Daoy (cell line): ENCODE results near the gene NAPEPLD. TPM values are rescaled to one million over a fixed set of nuclear protein-coding genes. Genes with fewer than 3 reads are reported as not detected.
A peak's percentile ranks its signal among the peaks of the same experiment; 100 is the strongest.
"Not testable (repeated sequence)": the region's sequence is repeated elsewhere in the genome, so short reads cannot be mapped to it uniquely, and the experiment has no call there.

ENCODE experiments used
- DNase-seq: peaks from one replicate; pipeline ENCODE4 v3.0.0-alpha.2; 2015; ENCODE audit warnings: low read depth
- total RNA-seq: library from RNA; depleted of rRNA; stranded (reverse); fragments of >200 nt; shearing (Covaris generic); gene quantifications from 2 replicates; pipeline ENCODE4 v1.2.3, GENCODE V29; 2014

NAPEPLD gene
- total RNA-seq, 1 experiment from 2014 or later = 19.1 TPM

DNA sequence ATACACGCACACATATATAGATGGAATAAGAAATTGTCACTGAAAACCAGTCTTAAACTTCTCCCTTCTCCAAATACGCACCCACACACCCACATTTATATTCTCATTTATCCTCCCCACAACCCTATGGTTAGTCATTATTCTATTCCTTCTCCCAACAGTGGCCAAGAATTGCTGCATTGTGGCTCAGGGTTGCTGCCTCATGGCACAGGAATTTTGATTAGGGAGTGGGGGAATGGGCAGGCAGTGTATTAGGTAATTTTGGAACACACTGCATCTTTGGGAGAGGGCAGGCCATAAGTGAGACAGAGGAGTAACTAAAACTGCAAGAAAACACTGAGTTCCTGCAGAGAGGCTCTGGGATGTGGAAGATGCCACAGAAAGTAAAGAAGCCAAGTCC is 35.7 kb downstream of the NAPEPLD start:
- DNase-seq = peak; percentile 99

DNA sequence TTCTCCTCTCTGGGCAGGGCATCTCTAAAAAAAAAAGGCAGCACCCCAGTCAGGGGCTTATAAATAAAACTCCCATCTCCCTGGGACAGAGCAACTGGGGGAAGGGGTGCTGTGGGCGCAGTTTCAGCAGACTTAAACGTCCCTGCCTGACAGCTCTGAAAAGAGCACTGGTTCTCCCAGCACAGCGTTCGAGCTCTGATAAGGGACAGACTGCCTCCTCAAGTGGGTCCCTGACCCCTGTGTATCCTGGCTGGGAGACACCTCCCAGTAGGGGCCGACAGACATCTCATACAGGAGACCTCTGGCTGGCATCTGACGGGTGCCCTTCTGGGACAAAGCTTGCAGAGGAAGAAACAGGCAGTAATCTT is 42.2 kb downstream of the NAPEPLD start:
- not testable (repeated sequence) for DNase-seq

GRCh38 chr7:103106005-103106702 is 42.7 kb downstream of the NAPEPLD start:
- no peak for DNase-seq

DNA sequence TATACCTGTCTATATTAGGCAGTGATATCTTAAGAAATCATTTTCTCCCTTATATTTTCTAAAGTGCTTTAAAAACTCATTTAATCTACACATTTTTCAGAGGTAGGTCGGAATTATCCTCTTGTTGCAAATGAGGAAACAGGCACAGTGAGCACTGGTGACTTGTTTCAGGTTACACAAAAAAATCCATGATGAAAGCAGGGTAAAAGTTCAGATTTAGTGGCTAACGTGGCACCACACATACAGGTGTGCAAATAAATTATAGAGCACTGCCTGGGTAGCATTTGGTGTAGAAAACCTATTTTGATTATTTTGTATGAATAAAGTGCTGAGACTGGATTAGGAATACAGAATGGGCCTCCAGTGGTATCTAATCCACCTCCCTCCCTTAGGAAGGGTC is 47.4 kb downstream of the NAPEPLD start:
- no peak for DNase-seq

GRCh38 chr7:103100348-103100747 is 48.6 kb downstream of the NAPEPLD start:
- DNase-seq = no peak

GRCh38 chr7:103097041-103097440 is 51.9 kb downstream of the NAPEPLD start:
- DNase-seq = no peak

DNA sequence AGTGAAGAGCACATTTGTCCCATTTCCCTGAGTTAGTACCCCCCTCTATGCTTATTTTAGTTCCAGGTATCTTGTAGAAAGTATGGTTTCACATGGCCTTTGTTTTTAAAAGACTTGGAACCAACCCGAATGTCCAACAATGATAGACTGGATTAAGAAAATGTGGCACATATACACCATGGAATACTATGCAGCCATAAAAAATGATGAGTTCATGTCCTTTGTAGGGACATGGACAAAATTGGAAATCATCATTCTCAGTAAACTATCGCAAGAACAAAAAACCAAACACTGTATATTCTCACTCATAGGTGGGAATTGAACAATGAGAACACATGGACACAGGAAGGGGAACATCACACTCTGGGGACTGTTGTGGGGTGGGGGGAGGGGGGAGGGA is 53.3 kb downstream of the NAPEPLD start:
- not testable (repeated sequence) for DNase-seq

DNA sequence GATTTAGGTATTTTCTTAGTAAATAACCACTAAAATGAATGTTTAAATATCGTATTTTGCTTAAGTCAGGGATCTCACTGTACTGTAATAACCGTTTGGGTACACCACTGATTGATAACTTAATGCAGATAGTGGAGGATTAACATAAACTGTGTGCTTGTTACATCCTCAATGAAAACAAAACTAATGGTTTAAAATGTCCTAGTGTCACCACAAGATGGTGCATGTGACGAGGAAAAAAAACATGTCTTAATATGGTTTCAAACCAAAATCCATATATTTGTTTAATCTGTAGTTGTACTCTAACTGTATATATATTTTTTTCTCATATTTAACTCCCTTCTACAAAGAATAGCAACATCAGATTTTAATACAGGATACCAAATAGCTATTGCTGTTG is 54.8 kb downstream of the NAPEPLD start:
- no peak for DNase-seq

DNA sequence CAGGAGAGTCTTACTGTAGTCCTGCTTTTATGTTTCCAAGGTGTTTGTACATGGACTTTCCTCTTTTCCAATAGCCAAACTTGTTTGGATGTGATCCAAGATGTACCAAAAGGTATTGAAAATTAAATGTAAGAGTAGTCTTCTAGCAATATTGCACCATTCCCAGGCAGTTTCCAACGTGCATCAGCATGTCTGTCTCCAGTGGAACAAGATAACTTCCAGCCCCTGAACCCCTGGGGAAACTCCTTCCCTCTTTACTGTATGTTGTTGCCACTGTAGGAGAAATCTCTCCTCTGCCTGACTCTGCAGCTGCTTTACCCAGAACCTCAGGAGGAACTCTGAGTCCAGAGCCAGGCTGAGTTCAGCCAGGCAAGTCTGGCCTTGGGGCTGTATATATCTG is 55.5 kb downstream of the NAPEPLD start:
- DNase-seq = no peak

DNA sequence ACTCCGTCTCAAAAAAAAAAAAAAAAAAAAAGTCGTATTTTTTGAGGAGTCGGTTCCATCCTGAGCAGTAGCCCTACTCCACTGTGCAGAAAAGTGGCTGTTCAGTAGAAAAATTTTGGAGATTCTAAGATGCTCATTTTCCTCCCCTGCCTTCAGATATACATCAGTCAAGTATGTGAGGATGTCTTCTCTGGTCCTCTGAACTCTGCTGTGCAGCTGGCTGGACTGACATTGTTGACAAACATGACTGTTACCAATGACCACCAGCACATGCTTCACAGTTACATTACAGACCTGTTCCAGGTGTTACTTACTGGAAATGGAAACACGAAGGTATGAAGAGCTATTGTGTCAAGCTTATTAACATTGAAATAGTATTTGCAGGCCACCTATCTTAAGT is 56.6 kb downstream of the NAPEPLD start:
- not testable (repeated sequence) for DNase-seq

- DNase-seq = no peak
Observed at GRCh38 chr7:103083210-103083609, 65.7 kb downstream of the NAPEPLD start.

DNA sequence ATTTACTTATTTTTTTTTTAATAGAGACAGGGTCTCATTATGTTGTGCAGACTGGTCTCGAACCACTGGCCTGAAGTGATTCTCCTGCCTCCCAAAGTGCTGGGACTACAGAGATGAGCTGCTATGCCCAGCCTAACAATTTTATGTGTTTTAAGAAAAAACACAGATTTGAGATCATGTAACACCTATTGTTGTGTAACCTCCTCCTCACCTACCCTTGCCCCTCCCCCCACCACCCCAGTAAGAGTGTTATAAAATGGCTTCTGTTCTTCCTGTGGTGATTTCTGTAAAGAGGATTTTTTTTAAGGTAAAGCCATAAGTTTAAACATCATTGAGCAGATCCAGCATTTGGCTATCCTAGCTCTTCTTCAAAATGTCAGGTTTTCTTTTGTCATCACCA is 66.4 kb downstream of the NAPEPLD start:
- no peak for DNase-seq

DNA sequence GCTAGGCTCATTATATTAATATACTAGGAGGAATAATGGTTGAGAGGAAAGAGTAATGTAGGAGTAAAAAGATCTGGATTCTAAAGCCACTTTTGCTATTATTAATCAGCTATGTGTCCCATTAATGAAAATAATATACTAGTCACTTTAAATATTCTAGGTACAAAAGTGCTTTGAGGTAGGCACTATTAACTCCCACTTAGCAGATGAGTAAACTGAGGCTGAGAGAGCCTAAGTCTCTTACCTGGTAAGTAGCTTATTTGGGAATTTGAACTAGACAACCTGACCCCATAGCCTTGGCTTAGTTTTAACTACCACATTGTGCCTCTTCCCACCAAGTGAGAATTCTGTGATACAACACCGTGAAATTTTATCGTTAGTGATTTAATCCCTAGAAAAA is 68.0 kb downstream of the NAPEPLD start:
- DNase-seq = no peak

GRCh38 chr7:103079836-103080235 is 69.1 kb downstream of the NAPEPLD start:
- DNase-seq = no peak

DNA sequence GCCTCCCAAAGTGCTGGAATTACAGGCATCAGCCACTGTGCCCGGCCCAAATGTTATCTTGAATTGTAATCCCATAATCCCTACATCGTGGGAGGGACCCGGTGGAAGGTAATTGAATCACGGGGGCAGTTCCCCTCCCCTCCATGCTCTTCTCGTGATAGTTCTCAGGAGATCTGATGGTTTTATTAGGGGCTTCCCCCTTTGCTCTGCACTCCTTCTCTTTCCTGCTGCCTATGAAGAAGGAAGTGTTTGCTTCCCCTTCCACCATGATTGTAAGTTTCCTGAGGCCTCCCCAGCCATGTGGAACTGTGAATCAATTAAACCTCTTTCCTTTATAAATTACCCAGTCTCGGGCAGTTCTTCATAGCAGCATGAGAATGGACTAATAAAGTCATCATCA is 70.7 kb downstream of the NAPEPLD start:
- DNase-seq = not testable (repeated sequence)

DNA sequence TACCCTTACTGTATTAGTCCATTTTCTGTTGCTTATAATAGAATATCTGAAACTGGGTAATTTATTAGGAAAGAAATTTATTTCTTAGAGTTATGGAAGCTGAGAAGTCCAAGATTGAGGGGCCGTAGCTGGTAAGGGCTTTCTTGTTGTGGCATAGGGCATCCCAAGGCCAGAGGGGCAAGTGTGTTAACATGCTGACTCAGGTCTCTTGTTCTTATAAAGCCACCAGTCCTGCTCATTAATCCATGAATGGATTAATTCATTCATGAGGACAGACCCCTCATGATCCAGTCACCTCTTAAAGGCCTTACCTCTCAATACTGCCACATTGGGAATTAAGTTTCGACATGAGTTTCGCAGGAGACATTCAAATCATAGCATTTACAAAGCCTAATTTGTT is 71.6 kb downstream of the NAPEPLD start:
- no peak for DNase-seq

DNA sequence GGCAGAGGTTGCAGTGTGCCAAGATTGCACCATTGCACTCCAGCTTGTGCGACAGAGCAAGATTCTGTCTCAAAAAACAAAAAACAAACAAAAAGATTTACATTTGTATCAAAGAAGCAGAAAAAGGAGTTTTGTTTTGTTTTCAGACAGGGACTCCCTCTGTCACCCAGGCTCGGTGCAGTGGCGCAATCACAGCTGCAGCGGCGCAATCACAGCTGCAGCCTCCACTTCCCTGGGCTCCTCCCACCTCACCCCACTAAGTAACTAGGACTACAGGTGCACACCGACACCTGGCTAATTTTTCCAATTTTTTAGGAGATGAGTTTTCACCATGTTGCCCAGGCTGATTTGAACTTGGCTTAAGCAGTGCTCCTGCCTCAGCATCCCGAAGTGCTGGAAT is 72.1 kb downstream of the NAPEPLD start:
- DNase-seq = no peak

DNA sequence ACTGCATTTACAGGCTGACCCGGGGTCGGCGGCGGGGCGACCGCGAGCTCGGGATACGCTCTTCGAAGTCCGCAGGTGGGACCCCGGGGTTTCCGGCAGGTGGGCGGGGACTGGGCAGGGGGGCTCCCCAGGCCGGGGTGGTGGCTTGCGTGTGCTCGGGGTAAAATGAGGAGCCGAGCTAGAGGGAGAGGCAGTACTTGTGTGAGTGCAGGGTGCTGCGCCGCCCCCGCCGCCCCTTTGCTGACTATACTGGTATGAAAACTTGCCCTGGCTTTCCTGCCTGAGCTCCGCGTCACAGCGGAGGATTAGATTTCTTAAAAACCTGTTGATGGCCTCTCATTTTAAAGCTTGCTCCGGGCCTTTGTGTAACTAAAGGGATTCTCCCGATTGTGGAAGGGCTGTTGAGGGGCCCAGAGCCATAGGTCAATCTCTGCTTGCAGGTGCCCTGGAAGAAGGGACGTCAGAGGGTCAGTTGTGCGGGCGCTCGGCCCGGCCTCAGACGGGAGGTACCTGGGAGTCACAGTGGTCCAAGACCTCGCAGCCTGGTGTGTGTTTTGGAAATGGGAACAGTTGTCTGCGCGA is 73.5 kb downstream of the NAPEPLD start:
- peak; percentile 80 for DNase-seq

- DNase-seq = peak; percentile 98
Observed at GRCh38 chr7:103074519-103075336, 74.2 kb downstream of the NAPEPLD start, which contains the start of the genes ARMC10 and FBXL13. ARMC10 (plus strand) TSS chr7:103075140; CDS start chr7:103075273, 133 bp downstream. FBXL13 (minus strand) TSS chr7:103074796.

- peak; percentile 53 for DNase-seq
Observed at GRCh38 chr7:103073989-103074518, 74.8 kb downstream of the NAPEPLD start.

DNA sequence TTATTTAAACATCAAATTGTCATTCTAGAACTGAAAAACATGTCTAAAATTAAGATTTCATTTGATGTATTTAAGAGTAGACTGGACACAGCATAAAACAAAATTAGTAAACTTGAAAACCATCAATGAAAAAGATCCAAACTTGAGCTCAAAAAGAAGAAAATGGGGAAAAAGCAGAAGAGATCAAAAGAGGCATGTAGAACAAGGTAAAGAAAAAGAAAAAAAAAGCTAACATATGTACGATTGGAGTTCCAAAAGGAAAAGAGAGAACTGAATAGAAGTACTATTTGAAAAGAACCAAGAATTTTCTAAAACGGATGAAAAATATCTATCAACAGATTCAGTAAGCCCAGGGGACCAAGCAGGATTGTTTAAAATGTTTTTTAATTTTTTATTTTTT is 77.9 kb downstream of the NAPEPLD start:
- DNase-seq = no peak
